ENCODE results near the gene ZNF23. TPM values are rescaled to one million over a fixed set of nuclear protein-coding genes. Genes with fewer than 3 reads are reported as not detected.

Gene ZNF23
- total and polyA plus RNA-seq, 5 donors: 6.7 to 8.6 (median 7.6) TPM

DNA sequence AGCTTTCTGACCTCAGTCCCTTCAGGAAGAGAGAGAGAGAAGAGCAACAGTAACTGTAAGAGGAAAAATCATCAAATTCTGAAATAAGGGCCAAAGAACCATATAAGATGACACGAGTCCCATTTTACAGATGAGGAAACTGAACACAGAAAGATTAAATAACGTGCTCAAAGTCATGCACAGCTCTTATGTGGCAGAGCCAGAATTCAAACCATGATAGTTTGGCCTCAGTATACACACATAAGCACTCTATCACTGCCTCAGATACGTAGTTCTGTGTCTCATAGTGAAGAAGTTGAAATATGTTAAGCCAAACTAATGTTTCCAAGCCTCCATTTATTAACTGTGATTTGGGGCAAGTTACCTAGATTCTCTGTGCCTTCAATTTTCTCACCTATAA is 29.0 kb upstream of the ZNF23 start:
- DNase-seq: no peak
- Histone ChIP-seq H3K4me3 (ENCODE audit: low read length) (no peak overlapping the region), H3K9me3 (ENCODE audit: control insufficient read depth, low read length) (no peaks in the 10 kb centered on the region), H3K27ac (ENCODE audit: low read length) (no peak overlapping the region), H3K27me3 (ENCODE audit: control insufficient read depth, insufficient read depth) (no peaks in the 10 kb centered on the region), H3K4me1 (ENCODE audit: control insufficient read depth, insufficient read depth, low read length) (no peaks in the 10 kb centered on the region)
- ATAC-seq: no peak
- intact Hi-C loops (cut with DNase I): no loop called here
- WGBS: 46% methylated on average over 3 of the region's 3 CpGs

DNA sequence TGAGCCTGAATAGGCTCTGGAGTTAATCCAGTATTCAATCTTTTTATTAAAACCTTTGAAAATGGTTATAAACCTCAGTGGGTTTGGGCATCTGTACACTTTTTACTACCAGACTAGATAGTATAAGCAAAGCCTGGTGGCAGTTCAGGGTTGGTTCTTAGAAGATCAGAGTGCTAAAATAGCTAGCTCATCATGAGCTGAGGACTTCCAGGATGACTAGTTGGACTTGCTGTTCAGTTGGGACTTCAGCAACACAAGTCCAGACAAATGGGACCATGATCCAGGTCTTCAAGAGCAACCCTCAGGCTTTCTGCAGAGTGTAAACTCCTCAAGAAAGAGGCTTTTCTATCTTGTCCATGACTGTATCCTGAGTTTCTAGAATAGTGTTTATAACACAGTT is 28.3 kb upstream of the ZNF23 start:
- DNase-seq: no peak
- intact Hi-C loops (cut with DNase I): no loop called here
- Histone ChIP-seq H3K9me3 (ENCODE audit: control insufficient read depth, low read length) (no peaks in the 10 kb centered on the region), H3K4me3 (ENCODE audit: low read length) (no peak overlapping the region), H3K27ac (ENCODE audit: low read length) (no peak overlapping the region), H3K27me3 (ENCODE audit: control insufficient read depth, insufficient read depth) (no peaks in the 10 kb centered on the region), H3K4me1 (ENCODE audit: control insufficient read depth, insufficient read depth, low read length) (no peaks in the 10 kb centered on the region)
- no peak for ATAC-seq

DNA sequence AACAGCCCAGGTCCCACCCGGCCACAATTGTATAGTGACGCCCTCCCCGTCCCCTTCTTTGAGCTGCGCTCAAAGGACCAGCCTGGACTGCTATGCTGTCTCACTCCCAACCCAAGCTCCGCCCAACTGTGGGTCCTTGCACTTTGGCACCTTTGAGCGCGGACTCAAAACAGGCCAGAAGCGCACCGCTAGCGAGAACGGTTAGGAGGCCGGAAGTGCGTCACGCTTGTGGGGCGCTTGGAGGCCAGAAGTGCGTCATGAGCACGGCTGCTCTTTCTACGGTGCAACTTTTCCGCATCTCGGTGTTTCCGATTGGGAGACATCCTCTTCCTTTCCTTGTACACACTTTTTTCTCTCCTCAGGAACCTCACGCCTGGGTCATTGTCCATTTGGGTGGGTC is 27.1 kb upstream of the ZNF23 start, which contains the start of gene ZNF19:
Gene ZNF19, minus strand, starts transcription at position 203 of the 400 bp plus-strand sequence. CDS start 7,210 bp downstream, outside the sequence.
- DNase-seq (no peak), ATAC-seq (no peak)
- no peak within 1 kb of the TSS for H3K27ac ChIP-seq (ENCODE audit: low read length)
- intact Hi-C loops (cut with DNase I): loop anchor here in 1 of 4 donors (5.0 kb wide), 1 partner anchor 37 kb away; no protein-coding TSS in a partner anchor
- no peak within 1 kb of the TSS for H3K4me3 ChIP-seq (ENCODE audit: low read length)
- WGBS: 86% methylated on average over 22 of the region's 22 CpGs
- H3K27me3 ChIP-seq (ENCODE audit: control insufficient read depth, insufficient read depth): no peaks in the 10 kb centered on the region
- no peaks in the 10 kb centered on the region for H3K9me3 ChIP-seq (ENCODE audit: control insufficient read depth, low read length)
- H3K4me1 ChIP-seq (ENCODE audit: control insufficient read depth, insufficient read depth, low read length): no peaks in the 10 kb centered on the region

DNA sequence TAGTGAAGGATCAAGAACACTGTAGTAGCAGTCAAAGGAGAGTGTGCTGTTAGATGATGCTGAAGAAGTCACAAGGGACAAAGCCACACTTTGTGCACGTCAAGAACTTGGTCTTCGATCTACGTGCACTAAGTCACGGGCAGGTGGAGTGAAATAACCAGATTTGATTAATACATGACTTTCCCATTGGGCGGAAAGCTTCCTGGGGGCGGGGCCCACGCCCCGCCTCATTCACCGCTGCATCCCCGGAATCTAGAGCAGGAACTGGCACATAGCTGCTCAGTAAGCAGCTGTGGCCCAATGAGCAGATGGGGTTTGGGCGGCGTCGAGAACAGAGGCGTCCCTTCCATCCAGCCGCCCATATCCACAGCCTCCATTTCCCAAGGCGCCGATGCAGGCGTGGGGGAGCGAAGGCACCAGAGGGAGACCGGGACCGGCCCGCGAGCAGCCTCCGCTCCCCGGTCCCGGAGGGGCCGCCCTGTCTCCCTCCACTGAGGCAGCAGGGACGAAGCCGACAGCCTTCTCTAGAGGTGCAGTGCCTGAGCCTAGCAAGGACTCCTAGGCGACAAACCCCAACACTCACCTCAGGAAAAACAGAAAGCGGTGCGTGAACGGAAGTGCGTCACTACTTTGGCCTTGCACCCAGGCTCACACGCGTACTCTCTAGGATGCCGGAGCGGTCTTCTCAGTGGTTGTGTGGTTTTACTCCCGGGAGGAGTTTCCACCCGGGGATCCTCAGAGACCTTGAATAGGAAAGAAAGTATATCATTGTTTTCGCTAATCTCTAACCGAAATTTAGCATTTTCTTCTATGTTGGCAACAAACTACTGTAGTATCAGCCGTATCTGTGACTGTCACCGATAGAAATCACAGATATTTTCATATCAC is 22.2 kb upstream of the ZNF23 start:
- ATAC-seq (peak; percentile 96 to 99), DNase-seq (peak; percentile 86 to 94 (median 90))
- Histone ChIP-seq H3K27me3 (ENCODE audit: control insufficient read depth, insufficient read depth) (no peaks in the 10 kb centered on the region), H3K4me3 (ENCODE audit: low read length) (peak overlapping the region; percentile 81), H3K27ac (ENCODE audit: low read length) (peak overlapping the region; percentile 97), H3K4me1 (ENCODE audit: control insufficient read depth, insufficient read depth, low read length) (no peaks in the 10 kb centered on the region), H3K9me3 (ENCODE audit: control insufficient read depth, low read length) (no peaks in the 10 kb centered on the region)
- WGBS: under 1% methylated on average over 44 of the region's 44 CpGs
- intact Hi-C loops (cut with DNase I): no loop called here

DNA sequence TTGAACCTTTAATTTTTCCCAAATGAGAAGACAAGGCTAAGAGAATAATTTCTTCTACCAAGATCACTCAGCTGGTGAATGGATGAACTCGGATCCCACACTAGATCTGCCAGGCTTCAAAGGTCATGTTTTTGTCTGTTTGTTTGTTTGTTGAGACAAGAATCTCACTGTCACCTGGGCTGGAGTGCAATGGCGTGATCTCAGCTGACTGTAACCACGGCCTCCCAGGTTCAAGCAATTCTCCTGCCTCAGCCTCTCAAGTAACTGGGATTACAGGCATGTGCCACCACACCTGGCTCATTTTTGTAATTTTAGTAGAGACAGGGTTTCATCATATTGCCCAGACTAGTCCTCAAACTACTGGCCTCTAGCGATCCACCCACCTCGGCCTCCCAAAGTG is 20.5 kb upstream of the ZNF23 start:
- no peak for ATAC-seq
- no peak for DNase-seq
- H3K4me1 ChIP-seq (ENCODE audit: control insufficient read depth, insufficient read depth, low read length): no peaks in the 10 kb centered on the region
- H3K4me3 ChIP-seq (ENCODE audit: low read length): no peak overlapping the region
- H3K27me3 ChIP-seq (ENCODE audit: control insufficient read depth, insufficient read depth): no peaks in the 10 kb centered on the region
- no peak overlapping the region for H3K27ac ChIP-seq (ENCODE audit: low read length)
- intact Hi-C loops (cut with DNase I): no loop called here
- 88% methylated on average over 5 of the region's 5 CpGs for WGBS
- no peaks in the 10 kb centered on the region for H3K9me3 ChIP-seq (ENCODE audit: control insufficient read depth, low read length)

DNA sequence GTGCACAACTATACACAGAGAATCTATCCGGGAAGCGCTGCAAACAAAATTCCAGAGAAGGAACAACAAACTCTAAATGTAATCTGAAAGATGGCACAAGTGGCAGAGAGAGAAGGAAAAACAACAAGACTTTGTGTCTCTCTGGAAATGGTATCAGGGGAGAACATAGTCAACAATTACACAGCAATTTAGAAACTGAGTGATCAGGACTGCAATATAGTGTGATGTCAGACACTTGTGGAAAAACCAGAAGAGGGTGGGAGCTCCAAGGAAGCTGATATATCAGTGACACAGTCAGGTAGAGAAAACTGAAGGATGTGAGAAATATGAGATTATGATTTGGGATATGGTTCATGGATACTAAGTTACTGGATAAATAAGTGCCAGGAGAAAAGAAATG is 18.9 kb upstream of the ZNF23 start:
- DNase-seq (no peak), ATAC-seq (no peak)
- Histone ChIP-seq H3K4me1 (ENCODE audit: control insufficient read depth, insufficient read depth, low read length) (no peaks in the 10 kb centered on the region), H3K9me3 (ENCODE audit: control insufficient read depth, low read length) (no peaks in the 10 kb centered on the region), H3K4me3 (ENCODE audit: low read length) (no peak overlapping the region), H3K27ac (ENCODE audit: low read length) (no peak overlapping the region), H3K27me3 (ENCODE audit: control insufficient read depth, insufficient read depth) (no peaks in the 10 kb centered on the region)
- intact Hi-C loops (cut with DNase I): no loop called here
- WGBS: 95% methylated on average over 2 of the region's 2 CpGs

DNA sequence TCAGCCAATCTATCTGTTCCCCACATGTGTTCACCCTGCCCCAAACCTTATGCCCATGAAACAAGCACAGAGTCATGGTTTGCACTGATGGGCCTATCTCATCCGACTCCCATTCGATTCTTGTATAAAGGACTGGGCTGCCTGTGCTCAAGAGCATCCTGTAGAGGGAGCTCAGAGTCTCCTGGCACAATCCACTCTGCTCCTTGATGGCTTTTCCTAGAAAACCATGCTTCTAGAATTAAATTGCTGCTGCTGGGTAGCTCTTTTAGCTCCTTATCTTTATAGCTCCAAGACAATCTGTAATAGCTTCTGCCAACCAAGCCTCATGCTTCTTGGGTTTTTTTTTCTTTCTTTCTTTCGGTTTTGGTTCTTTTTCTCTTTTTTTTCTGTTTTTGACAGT is 17.4 kb upstream of the ZNF23 start:
- no peak overlapping the region for H3K27ac ChIP-seq (ENCODE audit: low read length)
- H3K27me3 ChIP-seq (ENCODE audit: control insufficient read depth, insufficient read depth): no peaks in the 10 kb centered on the region
- H3K4me1 ChIP-seq (ENCODE audit: control insufficient read depth, insufficient read depth, low read length): no peaks in the 10 kb centered on the region
- H3K4me3 ChIP-seq (ENCODE audit: low read length): no peak overlapping the region
- intact Hi-C loops (cut with DNase I): no loop called here
- DNase-seq: no peak
- ATAC-seq: no peak
- H3K9me3 ChIP-seq (ENCODE audit: control insufficient read depth, low read length): no peaks in the 10 kb centered on the region
- WGBS: 45% methylated on average over 3 of the region's 3 CpGs

DNA sequence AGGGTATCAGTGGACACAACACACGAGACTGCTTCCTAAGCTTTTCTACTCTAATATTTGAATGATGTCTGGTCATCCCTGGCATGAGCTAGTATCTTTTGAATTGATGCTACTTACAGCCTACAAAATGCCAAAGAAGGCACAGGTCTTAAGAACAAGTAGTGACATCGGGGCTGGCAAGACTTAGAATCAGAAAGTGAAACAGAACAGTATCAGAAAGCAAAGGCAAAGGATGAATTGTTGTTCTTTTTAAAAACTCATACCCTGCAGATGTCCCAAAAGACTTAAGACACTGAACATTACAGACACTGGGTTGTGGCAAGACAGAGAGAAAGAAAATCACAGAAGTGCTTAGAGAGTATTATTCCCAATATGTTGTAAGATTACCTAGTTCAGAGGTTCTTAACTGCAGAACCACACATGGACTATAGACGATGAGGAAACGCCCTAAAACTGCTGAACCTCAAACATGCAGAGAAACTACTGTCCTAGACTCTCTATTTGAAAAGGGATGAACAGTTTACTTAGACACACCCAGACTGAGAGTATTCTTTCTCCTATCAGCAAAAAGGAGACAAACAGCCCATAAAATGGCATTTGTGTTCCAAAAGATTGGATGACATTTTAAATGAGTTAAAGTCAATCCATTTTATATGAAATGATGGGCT is 14.5 kb upstream of the ZNF23 start:
- DNase-seq (no peak), ATAC-seq (no peak)
- no peaks in the 10 kb centered on the region for H3K27me3 ChIP-seq (ENCODE audit: control insufficient read depth, insufficient read depth)
- WGBS: 94% methylated on average over 4 of the region's 4 CpGs
- no peaks in the 10 kb centered on the region for H3K4me1 ChIP-seq (ENCODE audit: control insufficient read depth, insufficient read depth, low read length)
- H3K4me3 ChIP-seq (ENCODE audit: low read length): no peak overlapping the region
- no peaks in the 10 kb centered on the region for H3K9me3 ChIP-seq (ENCODE audit: control insufficient read depth, low read length)
- no peak overlapping the region for H3K27ac ChIP-seq (ENCODE audit: low read length)
- intact Hi-C loops (cut with DNase I): no loop called here

DNA sequence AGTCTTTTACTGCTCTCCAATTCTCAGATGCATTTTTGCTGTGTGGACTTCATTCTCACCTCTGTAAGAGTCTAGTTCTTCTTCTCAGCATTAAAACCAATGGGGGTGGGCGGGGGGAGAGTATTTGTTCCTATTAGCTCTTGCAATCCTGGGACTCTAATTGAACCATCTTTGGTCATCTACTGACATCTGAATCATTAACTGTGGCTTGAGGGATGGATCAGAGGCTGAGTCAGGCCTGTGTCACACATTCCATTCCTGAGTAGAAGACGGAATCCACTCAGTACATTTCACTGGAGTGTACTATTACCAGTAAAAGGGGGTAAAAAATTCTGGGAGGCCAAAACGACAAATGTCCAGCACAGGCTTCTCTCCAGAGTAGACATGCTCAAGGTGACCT is 12.8 kb upstream of the ZNF23 start:
- Histone ChIP-seq H3K4me1 (ENCODE audit: control insufficient read depth, insufficient read depth, low read length) (no peaks in the 10 kb centered on the region), H3K9me3 (ENCODE audit: control insufficient read depth, low read length) (no peaks in the 10 kb centered on the region), H3K27me3 (ENCODE audit: control insufficient read depth, insufficient read depth) (no peaks in the 10 kb centered on the region), H3K27ac (ENCODE audit: low read length) (no peak overlapping the region), H3K4me3 (ENCODE audit: low read length) (no peak overlapping the region)
- ATAC-seq (no peak), DNase-seq (no peak)
- whole genome bisulfite sequencing: 88% methylated on average over 3 of the region's 3 CpGs
- intact Hi-C loops (cut with DNase I): no loop called here

DNA sequence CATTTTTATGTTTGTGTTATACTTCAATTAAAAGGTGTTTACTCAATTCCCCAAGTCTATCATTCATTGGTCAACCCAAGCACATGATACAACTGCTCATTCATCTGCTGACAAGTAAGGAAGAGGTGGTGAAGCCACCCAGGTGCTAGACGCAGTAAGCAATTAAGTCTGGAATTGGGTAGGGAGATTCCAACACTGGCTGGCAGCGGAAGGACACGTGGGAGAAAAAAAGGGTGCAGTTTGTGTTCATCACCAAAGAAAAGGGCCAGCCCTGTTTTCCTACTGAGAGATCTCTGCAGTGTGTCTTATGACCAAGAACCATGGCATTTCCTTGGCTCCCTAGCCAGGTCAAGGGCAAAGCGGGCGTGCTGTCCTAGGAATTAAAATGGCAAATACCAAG is 11.8 kb upstream of the ZNF23 start:
- no peak overlapping the region for H3K4me3 ChIP-seq (ENCODE audit: low read length)
- H3K4me1 ChIP-seq (ENCODE audit: control insufficient read depth, insufficient read depth, low read length): no peaks in the 10 kb centered on the region
- H3K9me3 ChIP-seq (ENCODE audit: control insufficient read depth, low read length): no peaks in the 10 kb centered on the region
- intact Hi-C loops (cut with DNase I): no loop called here
- DNase-seq (no peak), ATAC-seq (no peak)
- no peak overlapping the region for H3K27ac ChIP-seq (ENCODE audit: low read length)
- H3K27me3 ChIP-seq (ENCODE audit: control insufficient read depth, insufficient read depth): no peaks in the 10 kb centered on the region
- 91% methylated on average over 5 of the region's 5 CpGs for WGBS

DNA sequence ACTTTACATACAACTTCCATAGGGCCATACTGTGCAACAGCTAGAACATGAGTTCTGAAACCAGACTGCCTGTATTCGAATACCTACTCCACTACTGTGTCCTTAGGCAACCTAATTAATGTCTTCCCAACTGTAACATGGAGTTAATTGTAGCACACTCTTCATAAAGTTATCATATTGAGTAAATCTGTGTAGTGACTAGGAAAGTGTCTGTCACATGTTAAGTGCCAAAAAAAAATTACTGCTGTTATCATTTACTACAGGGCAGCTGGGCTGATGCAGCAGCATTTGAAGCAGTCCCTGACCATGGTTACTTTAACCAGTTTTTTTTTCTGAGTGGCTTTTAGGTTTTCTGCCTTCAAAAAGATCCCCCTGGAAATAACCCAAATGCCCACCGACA is 10.9 kb upstream of the ZNF23 start:
- no peaks in the 10 kb centered on the region for H3K27me3 ChIP-seq (ENCODE audit: control insufficient read depth, insufficient read depth)
- intact Hi-C loops (cut with DNase I): no loop called here
- no peaks in the 10 kb centered on the region for H3K9me3 ChIP-seq (ENCODE audit: control insufficient read depth, low read length)
- WGBS: 88% methylated on average over 2 of the region's 2 CpGs
- no peak overlapping the region for H3K27ac ChIP-seq (ENCODE audit: low read length)
- no peak overlapping the region for H3K4me3 ChIP-seq (ENCODE audit: low read length)
- ATAC-seq (no peak), DNase-seq (no peak)
- no peaks in the 10 kb centered on the region for H3K4me1 ChIP-seq (ENCODE audit: control insufficient read depth, insufficient read depth, low read length)
